GM21515 (cell line): ENCODE data around the gene ELAC2.

ENCODE experiments used
- ATAC-seq: cut with Tn5 transposase; IDR thresholded peaks from one replicate; pipeline ENCODE4 v1.9.1; 2021; ENCODE audit not compliant: unreplicated experiment

ELAC2 gene

GRCh38 chr17:13017655-13018459, at the start of gene ELAC2:
ELAC2 (minus strand) TSS chr17:13018027; CDS start chr17:13017947, 80 bp downstream.
- ATAC-seq = peak; percentile 98

- ATAC-seq = no peak
These were observed 47.2 kb upstream of the ELAC2 start for GRCh38 chr17:13065032-13065431.

- ATAC-seq = no peak
These were observed 37.3 kb upstream of the ELAC2 start for GRCh38 chr17:13055131-13055530.

GRCh38 chr17:13054666-13055065, 36.8 kb upstream of the ELAC2 start:
- ATAC-seq = no peak

- no peak for ATAC-seq
These were observed 34.1 kb upstream of the ELAC2 start for GRCh38 chr17:13051915-13052314.

GRCh38 chr17:13047011-13047606, 29.3 kb upstream of the ELAC2 start:
- ATAC-seq = no peak

GRCh38 chr17:13046361-13046760, 28.5 kb upstream of the ELAC2 start:
- no peak for ATAC-seq

GRCh38 chr17:13044572-13045065, 26.8 kb upstream of the ELAC2 start:
- ATAC-seq = no peak

GRCh38 chr17:13038931-13039665, 21.3 kb upstream of the ELAC2 start:
- no peak for ATAC-seq

- no peak for ATAC-seq
These were observed 18.9 kb upstream of the ELAC2 start for GRCh38 chr17:13036751-13037150.

GRCh38 chr17:13035420-13035819, 17.6 kb upstream of the ELAC2 start:
- no peak for ATAC-seq

- peak; percentile 74 for ATAC-seq
These were observed 14.0 kb upstream of the ELAC2 start for GRCh38 chr17:13031718-13032350.

GRCh38 chr17:13030459-13031300, 12.9 kb upstream of the ELAC2 start:
- no peak for ATAC-seq

- ATAC-seq = no peak
These were observed 12.2 kb upstream of the ELAC2 start for GRCh38 chr17:13030056-13030455.

- ATAC-seq = no peak
These were observed 11.5 kb upstream of the ELAC2 start for GRCh38 chr17:13029340-13029739.

- ATAC-seq = no peak
These were observed 9.4 kb upstream of the ELAC2 start for GRCh38 chr17:13027246-13027645.

GRCh38 chr17:13025687-13026086, 7.9 kb upstream of the ELAC2 start:
- ATAC-seq = no peak

GRCh38 chr17:13025258-13025627, 7.4 kb upstream of the ELAC2 start:
- ATAC-seq = no peak

- peak; percentile 82 for ATAC-seq
These were observed 6.9 kb upstream of the ELAC2 start for GRCh38 chr17:13024526-13025257.

- ATAC-seq = no peak
These were observed 6.2 kb upstream of the ELAC2 start for GRCh38 chr17:13024016-13024415.
